Left ventricle myocardium inferior (tissue), 1 donor: ENCODE measurements around the gene S100A14. TPM values are rescaled to one million over a fixed set of nuclear protein-coding genes. Genes with fewer than 3 reads are reported as not detected.

Experiments used
- DNase-seq: peaks from one replicate; pipeline ENCODE4 v3.0.0-alpha.2; 2020
- H3K27ac ChIP-seq: fragments of 200-600 bp; replicated peaks from 2 replicates; pipeline ENCODE4 v1.8.0; 2021
- H3K27me3 ChIP-seq: fragments of 200-600 bp; 2 replicates; pipeline ENCODE4 v1.8.0; 2021; ENCODE audit warnings: low read depth
- H3K36me3 ChIP-seq: fragments of 200-600 bp; 2 replicates; pipeline ENCODE4 v1.8.0; 2021
- H3K4me1 ChIP-seq: fragments of 200-600 bp; 2 replicates; pipeline ENCODE4 v1.8.0; 2021
- H3K4me3 ChIP-seq: fragments of 200-600 bp; 2 replicates; pipeline ENCODE4 v1.8.0; 2021; ENCODE audit warnings: mild to moderate bottlenecking, moderate library complexity
- H3K9me3 ChIP-seq: fragments of 200-600 bp; replicated peaks from 2 replicates; pipeline ENCODE4 v1.8.0; 2021
- CTCF ChIP-seq: fragments of 200-600 bp; IDR thresholded peaks from 2 replicates; pipeline ENCODE4 v1.8.0; 2021; ENCODE audit warnings: antibody characterized with exemption, mild to moderate bottlenecking, borderline replicate concordance
- intact Hi-C: fragments of 100-400 bp; cut with micrococcal nuclease; formaldehyde crosslinking; loops from one replicate; pipeline ENCODE4 v1.11.0; 2022
- long read RNA-seq: library from polyadenylated mRNA; unstranded; transcript quantifications from one replicate; pipeline ENCODE4 v2.0.0, GENCODE V29; 2021
- total RNA-seq: library from RNA; stranded (reverse); fragmentation: NEBNext Ultra II Directional; extraction: Animal tissue kit (Norgen Biotek cat#: 25700); gene quantifications from one replicate; pipeline ENCODE4 v1.2.1, GENCODE V29; 2021
- donor health status: DM: no; HTN: yes; CAD: no; lungs with severe emphysema.

The S100A14 gene
- 6.5 TPM for total RNA-seq
- long read RNA-seq, transcript S100A14-204 (5 exons, 1,218 nt), result major isoform, 6 of 11 reads
- long read RNA-seq, partial matches to known transcripts, result 0 of 11 reads
- long read RNA-seq, other reads (novel, unspliced or antisense), result 3 of 11 reads

DNA sequence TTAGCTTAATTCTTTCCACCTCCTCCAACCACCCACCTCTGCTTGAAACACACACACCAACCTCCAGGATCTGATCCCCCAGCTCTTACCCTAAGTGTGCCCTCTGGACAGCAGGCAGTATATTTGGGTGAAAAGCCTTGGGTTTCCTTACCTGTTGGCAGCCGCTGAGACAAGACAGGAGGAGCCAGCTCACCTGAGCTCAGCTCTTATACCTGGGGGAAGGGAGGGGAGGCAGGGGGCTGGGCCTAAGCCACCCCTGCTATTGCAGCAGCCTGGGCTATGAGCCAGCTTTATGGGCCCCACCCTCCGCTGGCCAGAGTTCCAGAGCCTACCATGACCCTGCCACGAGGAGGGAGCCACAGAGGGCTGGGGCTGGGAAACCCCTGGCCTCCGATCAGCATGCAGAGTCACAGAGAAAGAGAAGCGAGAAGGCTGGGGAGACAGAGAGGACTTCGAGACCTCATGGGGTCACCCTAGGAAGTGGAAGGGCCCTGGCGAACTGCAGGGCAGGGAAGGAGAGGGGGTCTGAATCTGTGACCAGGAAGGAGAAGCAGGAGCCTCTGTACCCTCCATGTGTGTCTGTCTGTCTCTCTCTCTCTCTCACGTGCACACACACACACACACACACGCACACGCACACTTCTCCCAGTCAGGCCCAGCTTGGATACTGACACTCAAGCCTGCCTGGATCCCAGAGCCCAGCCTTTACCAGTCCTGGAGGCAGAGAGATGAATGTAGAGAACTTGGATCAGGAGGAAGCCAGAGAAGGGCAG, at the start of gene S100A14:
Gene S100A14, minus strand, starts transcription at position 182 of the 773 bp plus-strand sequence. CDS start 467 bp downstream, outside the sequence.
- DNase-seq, result peak; percentile 55
- Histone ChIP-seq H3K36me3 (peaks cover 33% of the 10 kb centered on the region), H3K4me1 (peaks cover 32% of the 10 kb centered on the region), H3K9me3 (no peaks in the 10 kb centered on the region), H3K27ac (peak within 1 kb of the TSS; percentile 68), H3K27me3 (no peaks in the 10 kb centered on the region), H3K4me3 (no peak within 1 kb of the TSS)
- TF ChIP-seq CTCF, result no peak
- intact Hi-C loops, result no loop called here

- intact Hi-C loops, result no loop called here
- peaks cover 21% of the 10 kb centered on the region for H3K4me1 ChIP-seq
- DNase-seq, result no peak
- peaks cover 83% of the 10 kb centered on the region for H3K36me3 ChIP-seq
- H3K27ac ChIP-seq, result no peak overlapping the region
- no peak overlapping the region for H3K4me3 ChIP-seq
- no peaks in the 10 kb centered on the region for H3K27me3 ChIP-seq
- no peak for TF ChIP-seq CTCF
- H3K9me3 ChIP-seq, result no peaks in the 10 kb centered on the region
These were observed 47.1 kb upstream of the S100A14 start for GRCh38 chr1:153663211-153663610.

- H3K4me1 ChIP-seq, result peaks cover 23% of the 10 kb centered on the region
- no peak for DNase-seq
- no peak overlapping the region for H3K4me3 ChIP-seq
- no peak for TF ChIP-seq CTCF
- H3K36me3 ChIP-seq, result peaks cover 73% of the 10 kb centered on the region
- intact Hi-C loops, result no loop called here
- H3K27ac ChIP-seq, result no peak overlapping the region
- H3K9me3 ChIP-seq, result no peaks in the 10 kb centered on the region
- H3K27me3 ChIP-seq, result no peaks in the 10 kb centered on the region
These were observed 46.1 kb upstream of the S100A14 start for GRCh38 chr1:153662269-153662668.

DNA sequence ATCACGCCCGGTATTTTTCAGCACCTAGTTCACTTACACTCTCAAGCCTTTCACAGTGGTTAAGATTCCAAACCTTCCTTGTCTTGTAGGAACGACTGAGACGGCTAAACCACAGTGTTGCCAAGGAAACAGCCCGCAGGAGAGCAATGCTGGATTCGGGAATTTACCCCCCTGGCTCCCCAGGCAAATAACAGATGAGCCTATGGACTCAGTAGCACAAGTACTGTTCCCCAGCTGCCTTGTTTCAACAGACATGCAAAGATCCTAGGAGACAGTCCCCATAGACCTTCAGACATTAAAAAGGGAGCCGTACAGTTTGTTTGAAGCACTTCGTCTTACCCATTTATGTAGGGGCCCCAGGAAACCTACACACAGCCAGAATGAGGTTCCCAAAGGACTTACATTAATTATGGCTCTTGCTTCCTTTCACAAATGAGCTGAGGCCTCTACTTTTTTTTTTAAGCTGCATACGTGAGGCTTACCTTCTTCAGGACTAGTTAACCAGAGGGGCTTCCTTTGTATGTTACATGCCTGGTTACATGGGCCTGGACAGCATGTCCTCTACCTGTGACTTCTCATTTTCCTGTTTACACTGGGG, 45.1 kb upstream of the S100A14 start:
- H3K4me3 ChIP-seq, result no peak overlapping the region
- H3K27ac ChIP-seq, result no peak overlapping the region
- H3K9me3 ChIP-seq, result no peaks in the 10 kb centered on the region
- TF ChIP-seq CTCF, result no peak
- intact Hi-C loops, result no loop called here
- no peaks in the 10 kb centered on the region for H3K27me3 ChIP-seq
- H3K4me1 ChIP-seq, result peaks cover 23% of the 10 kb centered on the region
- H3K36me3 ChIP-seq, result peaks cover 63% of the 10 kb centered on the region
- no peak for DNase-seq

GRCh38 chr1:153659656-153660055, 43.5 kb upstream of the S100A14 start:
- intact Hi-C loops, result no loop called here

More at GRCh38 chr1:153659656-153660055, 43.5 kb upstream of the S100A14 start:
- peak overlapping the region; percentile 98 for H3K27ac ChIP-seq
- DNase-seq, result no peak
- H3K4me3 ChIP-seq, result peak overlapping the region; percentile 92
- no peaks in the 10 kb centered on the region for H3K27me3 ChIP-seq
- peaks cover 23% of the 10 kb centered on the region for H3K4me1 ChIP-seq
- TF ChIP-seq CTCF, result no peak
- H3K36me3 ChIP-seq, result peaks cover 47% of the 10 kb centered on the region
- no peaks in the 10 kb centered on the region for H3K9me3 ChIP-seq
